Kidney (tissue), 14 donors: ENCODE results near the gene CEMP1. TPM values are rescaled to one million over a fixed set of nuclear protein-coding genes. Genes with fewer than 3 reads are reported as not detected.
"Not testable (repeated sequence)": the region's sequence is repeated elsewhere in the genome, so short reads cannot be mapped to it uniquely, and the experiment has no call there.

ENCODE experiments used
- DNase-seq, 5 donors: peaks; one replicate each; pipeline ENCODE4 v3.0.0-alpha.2; 2013 to 2020
- FAIRE-seq: peaks from 2 replicates; lab custom pipeline; 2012; peaks lifted over from hg19 to GRCh38; lab: Jason Lieb, UNC
- H3K27ac ChIP-seq, 2 donors: one replicate each; pipeline ENCODE4 v1.7.0; 2013; ENCODE audit warnings: low read depth in 2 of 2, low read length in 2 of 2, inconsistent platforms in 1 of 2
- H3K27me3 ChIP-seq: one replicate; pipeline ENCODE4 v1.7.1; 2013; ENCODE audit warnings: low read length, inconsistent platforms; ENCODE audit not compliant: control insufficient read depth, insufficient read depth
- H3K36me3 ChIP-seq, 3 donors: one replicate each; pipeline versions ENCODE4 v1.7.0 to v1.7.1; 2013; ENCODE audit warnings: low read length in 3 of 3, control low read depth in 1 of 3, inconsistent platforms in 1 of 3; ENCODE audit not compliant: insufficient read depth in 3 of 3, control insufficient read depth in 2 of 3
- H3K4me1 ChIP-seq, 3 donors: one replicate each; pipeline versions ENCODE4 v1.7.0 to v1.7.1; 2013; ENCODE audit warnings: low read length in 3 of 3, inconsistent platforms in 1 of 3, low read depth in 1 of 3; ENCODE audit not compliant: control insufficient read depth in 2 of 3, insufficient read depth in 2 of 3
- H3K4me3 ChIP-seq, 3 donors: one replicate each; pipeline versions ENCODE4 v1.7.0 to v1.8.1; 2013; ENCODE audit warnings: low read length in 3 of 3, control low read depth in 1 of 3, inconsistent platforms in 1 of 3
- H3K9ac ChIP-seq, 3 donors: one replicate each; pipeline versions ENCODE4 v1.7.0 to v1.7.1; 2013; ENCODE audit warnings: low read length in 3 of 3, control low read depth in 1 of 3, inconsistent platforms in 1 of 3
- H3K9me3 ChIP-seq, 3 donors: one replicate each; pipeline versions ENCODE4 v1.7.0 to v1.7.1; 2013; ENCODE audit warnings: low read length in 3 of 3, control low read depth in 1 of 3, inconsistent platforms in 1 of 3; ENCODE audit not compliant: control insufficient read depth in 2 of 3, insufficient read depth in 1 of 3
- CTCF ChIP-seq: IDR thresholded peaks from 3 replicates; pipeline ENCODE4 v1.5.1; 2012; ENCODE audit warnings: mild to moderate bottlenecking, moderate library complexity, borderline replicate concordance; ENCODE audit not compliant: insufficient read depth; ENCODE audit errors: extremely low read depth
- intact Hi-C: fragments of 100-400 bp; cut with DNase I; formaldehyde crosslinking; loops from one replicate; pipeline ENCODE4 v1.11.1; 2022
- polyA plus RNA-seq: library from polyadenylated mRNA; stranded (reverse); fragments of 350-450 nt; fragmentation: Illumina TruSeq; extraction: RNeasy Lipid Tissue Mini Kit (QIAGEN cat#74804); gene quantifications from one replicate; pipeline ENCODE4 v1.2.3, GENCODE V29; 2014; ENCODE audit warnings: low read depth, low replicate concordance; ENCODE audit not compliant: insufficient read depth
- total RNA-seq: library from RNA; stranded (reverse); fragmentation: NEBNext Ultra II Directional; extraction: Animal tissue kit (Norgen Biotek cat#: 25700); gene quantifications from one replicate; pipeline ENCODE4 v1.2.1, GENCODE V29; 2021
- donor health status: control.
- donor health status: control.
- donor health status: control.
- donor health status: control.
- donor health status: control.
- donor health status: DM: yes; HTN: yes; CAD: no.
- donor health status: Normal renal cell carcinoma (clear cell type).

Gene CEMP1
- total and polyA plus RNA-seq, 2 donors from 2014 or later = 0.54 TPM; not detected in 1

- no peak for FAIRE-seq
- TF ChIP-seq CTCF = no peak
- no peaks in the 10 kb centered on the region for H3K9me3 ChIP-seq
- H3K27me3 ChIP-seq = no peaks in the 10 kb centered on the region
- H3K4me1 ChIP-seq = peaks cover 0 to 20% (median 7%) of the 10 kb centered on the region in 3 donors
- no peaks in the 10 kb centered on the region for H3K36me3 ChIP-seq
- H3K27ac ChIP-seq = no peak overlapping the region
- DNase-seq = no peak
- H3K4me3 ChIP-seq = no peak overlapping the region
- H3K9ac ChIP-seq = no peak overlapping the region
- intact Hi-C loops = no loop called here
These were observed 4.4 kb upstream of the CEMP1 start for GRCh38 chr16:2535625-2536013.

- DNase-seq, H3K27me3 ChIP-seq, H3K4me3 ChIP-seq, H3K27ac ChIP-seq, intact Hi-C loops, FAIRE-seq, H3K9ac ChIP-seq, H3K36me3 ChIP-seq, H3K9me3 ChIP-seq: not testable (repeated sequence)
- peaks cover 0 to 14% (median 5%) of the 10 kb centered on the region in 3 donors for H3K4me1 ChIP-seq
These were observed 3.1 kb upstream of the CEMP1 start for GRCh38 chr16:2534335-2534734.

GRCh38 chr16:2533912-2534311 lies 2.7 kb upstream of the CEMP1 start:
- FAIRE-seq (no peak), DNase-seq (no peak)
- peaks cover 0 to 3% (median 0%) of the 10 kb centered on the region in 3 donors for H3K36me3 ChIP-seq
- H3K4me1 ChIP-seq = peaks cover 0 to 12% (median 4%) of the 10 kb centered on the region in 3 donors
- no peak overlapping the region for H3K27ac ChIP-seq
- no peaks in the 10 kb centered on the region for H3K27me3 ChIP-seq
- intact Hi-C loops = no loop called here
- TF ChIP-seq CTCF = no peak
- no peak overlapping the region for H3K9ac ChIP-seq
- no peaks in the 10 kb centered on the region for H3K9me3 ChIP-seq
- H3K4me3 ChIP-seq = no peak overlapping the region

- H3K9ac ChIP-seq = peak overlapping the region in 1 of 3 donors; percentile 95
- H3K27me3 ChIP-seq, H3K9me3 ChIP-seq, FAIRE-seq, intact Hi-C loops, H3K36me3 ChIP-seq: not testable (repeated sequence)
- H3K4me1 ChIP-seq = peaks cover 0 to 12% (median 4%) of the 10 kb centered on the region in 3 donors
- peak in 1 of 5 donors; percentile 52 for DNase-seq
- H3K4me3 ChIP-seq = peak overlapping the region in 2 of 3 donors; percentile 64 to 74
- H3K27ac ChIP-seq = peak overlapping the region; percentile 97 to 99
These were observed 2.0 kb upstream of the CEMP1 start for GRCh38 chr16:2533142-2533755.
